HepG2 (cell line): ENCODE measurements around the gene ZFYVE28. TPM values are rescaled to one million over a fixed set of nuclear protein-coding genes. Genes with fewer than 3 reads are reported as not detected.

Experiments used
- ATAC-seq: fragments of 200-7000 bp; cut with Tn5 transposase; 3 replicates; pipeline ENCODE4 v1.9.1; 2020; ENCODE audit warnings: mild to moderate bottlenecking, moderate library complexity
- BruUV-seq: library from RNA; stranded (reverse); fragments of 400-500 nt; replicated peaks from 2 replicates; lab custom pipeline; 2021; lab: Mats Ljungman, UMichigan
- CTCF ChIA-PET: fragments of 300-600 bp; formaldehyde crosslinking; extraction: SDS; loops from one replicate; lab custom pipeline; 2021; ENCODE audit warnings: low total read pairs, inconsistent platforms, low intra/inter-chr PET ratio; lab: Yijun Ruan, JAX
- POLR2A ChIA-PET: fragments of 350-600 bp; sonication (Branson Sonifier 250); formaldehyde crosslinking; loops from one replicate; lab custom pipeline; 2020; ENCODE audit warnings: antibody characterized with exemption, inconsistent platforms; lab: Yijun Ruan, JAX
- DNase-seq: peaks from one replicate; pipeline ENCODE4 v3.0.0-alpha.2; 2015; ENCODE audit warnings: low spot score
- FAIRE-seq: peaks from 3 replicates; lab custom pipeline; 2011; peaks lifted over from hg19 to GRCh38; lab: Jason Lieb, UNC
- H2AFZ ChIP-seq: one replicate; pipeline ENCODE4 v1.6.1; 2011; ENCODE audit warnings: low read length, inconsistent platforms
- H3K27ac ChIP-seq: fragments of 300-600 bp; 3 replicates; pipeline ENCODE4 v1.8.0; 2011; ENCODE audit warnings: mixed run types, mild to moderate bottlenecking, mixed read lengths, low read length, inconsistent platforms; ENCODE audit not compliant: insufficient read depth; ENCODE audit errors: extremely low read length
- H3K27me3 ChIP-seq, 2 experiments: fragments of 200-600 bp in 1 of 2; 2 replicates in 1 of 2; 3 replicates in 1 of 2; pipeline versions ENCODE4 v1.6.0 to v1.8.0; 2011; ENCODE audit warnings: low read length in 2 of 2, mild to moderate bottlenecking in 2 of 2, moderate library complexity in 2 of 2, inconsistent platforms in 1 of 2; ENCODE audit not compliant: insufficient read depth in 2 of 2, control insufficient read depth in 1 of 2
- H3K36me3 ChIP-seq, 2 experiments: fragments of 200-600 bp in 1 of 2; replicated peaks in 1 of 2; 2 replicates in 1 of 2; 3 replicates in 1 of 2; pipeline versions ENCODE4 v1.5.1 to v1.8.0; 2011; ENCODE audit warnings: low read length in 2 of 2, inconsistent platforms in 1 of 2; ENCODE audit not compliant: insufficient read depth in 2 of 2, control insufficient read depth in 1 of 2
- H3K4me1 ChIP-seq: 2 replicates; pipeline ENCODE4 v1.5.1; 2012; ENCODE audit warnings: low read length, inconsistent platforms; ENCODE audit not compliant: insufficient read depth
- H3K4me2 ChIP-seq: 2 replicates; pipeline ENCODE4 v1.6.0; 2011; ENCODE audit warnings: low read depth, low read length, inconsistent platforms
- H3K4me3 ChIP-seq, 3 experiments: fragments of 200-600 bp in 1 of 3; sonication (generic), shearing (Covaris generic) in 1 of 3; replicated peaks in 1 of 3; 2 replicates each; pipeline ENCODE4 v1.5.1; 2011 to 2016; ENCODE audit warnings: low read length in 3 of 3, inconsistent platforms in 2 of 3, low read depth in 2 of 3, mild to moderate bottlenecking in 2 of 3, control low read depth in 1 of 3, mixed read lengths in 1 of 3; ENCODE audit not compliant: insufficient read depth in 1 of 3
- H3K79me2 ChIP-seq: one replicate; pipeline ENCODE4 v1.6.1; 2011; ENCODE audit warnings: low read length, inconsistent platforms; ENCODE audit not compliant: insufficient read depth
- H3K9ac ChIP-seq: 2 replicates; pipeline ENCODE4 v1.6.0; 2011; ENCODE audit warnings: mild to moderate bottlenecking, low read depth, low read length, inconsistent platforms; ENCODE audit not compliant: insufficient read depth
- H3K9me3 ChIP-seq: 2 replicates; pipeline ENCODE4 v1.5.1; 2012; ENCODE audit warnings: mild to moderate bottlenecking, low read length
- H4K20me1 ChIP-seq: 2 replicates; pipeline ENCODE4 v1.6.0; 2011; ENCODE audit warnings: inconsistent platforms, mild to moderate bottlenecking, low read length, moderate library complexity; ENCODE audit not compliant: insufficient read depth
- ATM ChIP-seq: fragments of 450-650 bp; IDR thresholded peaks from 2 replicates; pipeline ENCODE4 v1.7.1; 2017; ENCODE audit warnings: mild to moderate bottlenecking, borderline replicate concordance
- CC2D1A ChIP-seq: sonication (generic); formaldehyde crosslinking; IDR thresholded peaks from 2 replicates; pipeline ENCODE4 v1.8.1; 2023; ENCODE audit warnings: mild to moderate bottlenecking, missing genetic modification reagents
- HMGA1 ChIP-seq: sonication (generic); formaldehyde crosslinking; conservative IDR thresholded peaks from 2 replicates; pipeline ENCODE4 v1.4.0; 2020; ENCODE audit warnings: missing genetic modification reagents
- HMGXB3 ChIP-seq: sonication (generic); formaldehyde crosslinking; IDR thresholded peaks from 2 replicates; pipeline ENCODE4 v1.4.0; 2020; ENCODE audit warnings: missing genetic modification reagents, borderline replicate concordance
- MBNL3 ChIP-seq: fragments of 250-450 bp; sonication (Bioruptor Pico); conservative IDR thresholded peaks from 2 replicates; pipeline ENCODE4 v1.8.0; 2022; ENCODE audit warnings: mild to moderate bottlenecking, inconsistent platforms
- PRMT3 ChIP-seq: sonication (generic); formaldehyde crosslinking; IDR thresholded peaks from 2 replicates; pipeline ENCODE4 v1.8.1; 2022; ENCODE audit warnings: low read depth, mild to moderate bottlenecking, moderate library complexity, missing genetic modification reagents, borderline replicate concordance
- SRSF1 ChIP-seq: fragments of 200-400 bp; formaldehyde crosslinking; optimal IDR thresholded peaks from 2 replicates; pipeline ENCODE3; 2017; ENCODE audit warnings: mild to moderate bottlenecking, low read depth, low read length, moderate library complexity
- ZBTB39 ChIP-seq: sonication (generic); formaldehyde crosslinking; IDR thresholded peaks from 2 replicates; pipeline ENCODE4 v1.5.0; 2020; ENCODE audit warnings: missing genetic modification reagents
- ZNF17 ChIP-seq: sonication (generic); formaldehyde crosslinking; IDR thresholded peaks from 2 replicates; pipeline ENCODE4 v1.5.0; 2020; ENCODE audit warnings: mild to moderate bottlenecking, missing genetic modification reagents
- ZNF644 ChIP-seq: IDR thresholded peaks from 2 replicates; pipeline ENCODE4 v1.6.1; 2016; ENCODE audit warnings: low read depth
- ZNF891 ChIP-seq: sonication (generic); formaldehyde crosslinking; IDR thresholded peaks from 2 replicates; pipeline ENCODE4 v1.5.0; 2020; ENCODE audit warnings: mild to moderate bottlenecking, missing genetic modification reagents
- WGBS: methylation state at CpG from one replicate; pipeline ENCODE4 v1.1.6; 2017; ENCODE audit warnings: low lambda C conversion rate; 5-methylcytosine and 5-hydroxymethylcytosine counted together
- in situ Hi-C: cut with HindIII; loops from 2 replicates; pipeline ENCODE4 v1.10.0; 2017; ENCODE audit warnings: low pct_unique_long_range_greater_than_20kb; ENCODE audit not compliant: extremely low pct_ligation_motif_present
- intact Hi-C: fragments of 100-400 bp; cut with micrococcal nuclease; formaldehyde crosslinking; loops from one replicate; pipeline ENCODE4 v1.10.0; 2022; ENCODE audit not compliant: unreplicated experiment
- polyA plus RNA-seq, 8 experiments: library from polyadenylated mRNA; depleted of rRNA in 3 of 8; stranded (reverse) in 7 of 8; unstranded in 1 of 8; fragments of >200 nt; fragmentation: Illumina TruSeq in 4 of 8; extraction: Trizol in 4 of 8; gene quantifications; 2 replicates each; pipeline versions ENCODE4 v1.2.1 to v1.2.3, GENCODE V29; 2011 to 2016; ENCODE audit warnings: low read depth in 4 of 8, missing spikeins in 1 of 8, mixed read lengths in 1 of 8; ENCODE audit not compliant: insufficient read depth in 1 of 8
- total RNA-seq, 5 experiments: library from RNA; depleted of rRNA; stranded (reverse); fragments of >200 nt; fragmentation: Illumina TruSeq; extraction: Trizol; gene quantifications; 2 replicates each; pipeline ENCODE4 v1.2.3, GENCODE V29; 2016; ENCODE audit warnings: low read depth in 1 of 5
- TF ChIP-seq, protein P1 (sequence below): IDR thresholded peaks from 2 replicates; pipeline ENCODE4 v1.6.1; 2016; ENCODE audit warnings: missing compliant biosample characterization, missing genetic modification reagents, borderline replicate concordance
- TF ChIP-seq, protein P2 (sequence below): sonication (generic); formaldehyde crosslinking; IDR thresholded peaks from 2 replicates; pipeline ENCODE4 v1.5.1; 2020; ENCODE audit warnings: mild to moderate bottlenecking, missing genetic modification reagents, moderate library complexity

ZFYVE28 gene
- total and polyA plus RNA-seq, 2 of the 13 experiments (the other 11 are each of a cell fraction or from before 2014, with no cell fraction given) = 0.12 to 0.22 TPM

DNA sequence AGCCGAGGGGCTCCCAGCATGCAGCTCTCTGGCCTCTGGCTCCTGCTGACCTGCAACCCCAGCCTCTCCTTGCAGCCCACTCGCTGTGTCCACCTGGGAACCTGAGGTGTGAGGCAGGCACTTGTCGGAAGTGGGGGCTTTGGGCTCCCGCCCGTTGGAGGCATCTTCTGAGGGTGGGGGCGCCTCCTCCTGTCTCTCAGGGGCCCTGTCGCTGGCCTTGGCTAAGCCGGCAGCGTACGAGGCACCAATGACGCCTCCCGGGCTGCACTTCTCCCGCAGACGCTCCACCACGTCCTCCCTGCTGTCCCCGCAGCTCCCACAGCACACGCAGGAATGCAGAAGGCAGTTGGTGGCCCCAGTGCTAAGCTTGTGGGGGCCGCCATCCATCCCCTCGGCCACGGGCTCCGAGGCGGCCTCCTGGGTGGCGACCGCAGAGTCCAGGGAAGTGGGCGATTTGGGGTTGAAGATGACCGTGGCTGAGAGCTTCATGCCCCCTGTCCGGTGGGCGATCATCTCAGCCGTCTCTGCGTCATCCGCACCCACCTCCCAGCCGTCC lies 114.0 kb downstream of the ZFYVE28 start:
- FAIRE-seq = no peak
- intact Hi-C loops (no loop called here), in situ Hi-C loops (no loop called here)
- 61% methylated on average over 3 of the region's 32 CpGs for WGBS
- ChIA-PET CTCF (no interaction called here), POLR2A (no interaction called here)
- H3K9me3 ChIP-seq = no peaks in the 10 kb centered on the region
- H3K4me3 ChIP-seq = no peak overlapping the region
- peaks cover 6 to 32% of the 10 kb centered on the region in 2 experiments; a peak in 4 of 5 replicates for H3K27me3 ChIP-seq
- H3K79me2 ChIP-seq = no peaks in the 10 kb centered on the region
- H3K9ac ChIP-seq = no peak overlapping the region
- no peak for DNase-seq
- no peak for ATAC-seq
- no peak overlapping the region for H3K27ac ChIP-seq
- BruUV-seq = no TSS peak
- no peaks in the 10 kb centered on the region for H3K36me3 ChIP-seq
- H3K4me2 ChIP-seq = no peak overlapping the region
- no peaks in the 10 kb centered on the region for H4K20me1 ChIP-seq
- no peaks in the 10 kb centered on the region for H3K4me1 ChIP-seq
- no peak for TF ChIP-seq ZNF891 (CRISPR knock-in tag)
- no peak for TF ChIP-seq HMGXB3
- TF ChIP-seq, protein P1, sequence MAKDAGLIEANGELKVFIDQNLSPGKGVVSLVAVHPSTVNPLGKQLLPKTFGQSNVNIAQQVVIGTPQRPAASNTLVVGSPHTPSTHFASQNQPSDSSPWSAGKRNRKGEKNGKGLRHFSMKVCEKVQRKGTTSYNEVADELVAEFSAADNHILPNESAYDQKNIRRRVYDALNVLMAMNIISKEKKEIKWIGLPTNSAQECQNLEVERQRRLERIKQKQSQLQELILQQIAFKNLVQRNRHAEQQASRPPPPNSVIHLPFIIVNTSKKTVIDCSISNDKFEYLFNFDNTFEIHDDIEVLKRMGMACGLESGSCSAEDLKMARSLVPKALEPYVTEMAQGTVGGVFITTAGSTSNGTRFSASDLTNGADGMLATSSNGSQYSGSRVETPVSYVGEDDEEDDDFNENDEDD (CRISPR knock-in tag) = no peak
- no peak for TF ChIP-seq ATM
- TF ChIP-seq ZNF644 = no peak
- TF ChIP-seq, protein P2, sequence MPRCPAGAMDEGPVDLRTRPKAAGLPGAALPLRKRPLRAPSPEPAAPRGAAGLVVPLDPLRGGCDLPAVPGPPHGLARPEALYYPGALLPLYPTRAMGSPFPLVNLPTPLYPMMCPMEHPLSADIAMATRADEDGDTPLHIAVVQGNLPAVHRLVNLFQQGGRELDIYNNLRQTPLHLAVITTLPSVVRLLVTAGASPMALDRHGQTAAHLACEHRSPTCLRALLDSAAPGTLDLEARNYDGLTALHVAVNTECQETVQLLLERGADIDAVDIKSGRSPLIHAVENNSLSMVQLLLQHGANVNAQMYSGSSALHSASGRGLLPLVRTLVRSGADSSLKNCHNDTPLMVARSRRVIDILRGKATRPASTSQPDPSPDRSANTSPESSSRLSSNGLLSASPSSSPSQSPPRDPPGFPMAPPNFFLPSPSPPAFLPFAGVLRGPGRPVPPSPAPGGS (CRISPR knock-in tag) = no peak
- TF ChIP-seq CC2D1A (CRISPR knock-in tag) = no peak
- no peak for TF ChIP-seq HMGA1
- no peak for TF ChIP-seq ZNF17 (CRISPR knock-in tag)
- no peak for TF ChIP-seq PRMT3 (CRISPR knock-in tag)
- no peak for TF ChIP-seq ZBTB39 (CRISPR knock-in tag)
- no peak for TF ChIP-seq MBNL3 (CRISPR knock-in tag)
- TF ChIP-seq SRSF1 = no peak
- no peak overlapping the region for H2AFZ ChIP-seq
